ENCODE data around the gene ACTN2.

GRCh38 chr1:236768601-236769000 lies 82.3 kb downstream of the ACTN2 start:
- TF ChIP-seq POLR2AphosphoS5 (IDR thresholded peaks at IDR 0.05; ENCODE audit: borderline replicate concordance, low read depth, low read length) = no peak
- TF ChIP-seq EZH2 (IDR thresholded peaks at IDR 0.05) = no peak
